Activated CD8-positive, alpha-beta memory T cell treated with anti-CD3 and anti-CD28 coated beads for 1 hour (primary cell): ENCODE data around the gene SNX10.
"Not testable (repeated sequence)": the region's sequence is repeated elsewhere in the genome, so short reads cannot be mapped to it uniquely, and the experiment has no call there.

Source experiments
- DNase-seq, 2 donors: peaks; one replicate each; pipeline ENCODE4 v3.0.0-alpha.2; 2020; ENCODE audit warnings: low read depth in 1 of 2; ENCODE audit errors: extremely low read depth in 1 of 2

The SNX10 gene

GRCh38 chr7:26291699-26292538, at the start of gene SNX10:
TSS of gene SNX10 (plus strand) at chr7:26291862. CDS start at chr7:26346443, 54,581 bp downstream.
- peak; percentile 32 to 56 for DNase-seq

- DNase-seq = no peak
These were observed 46.5 kb upstream of the SNX10 start for GRCh38 chr7:26245150-26245549.

GRCh38 chr7:26250239-26250638, 41.4 kb upstream of the SNX10 start:
- DNase-seq = no peak

GRCh38 chr7:26261866-26262265, 29.8 kb upstream of the SNX10 start:
- not testable (repeated sequence) for DNase-seq

GRCh38 chr7:26265065-26265464, 26.6 kb upstream of the SNX10 start:
- DNase-seq = no peak

- DNase-seq = no peak
These were observed 26.1 kb upstream of the SNX10 start for GRCh38 chr7:26265499-26266075.

- no peak for DNase-seq
These were observed 24.0 kb upstream of the SNX10 start for GRCh38 chr7:26267601-26268166.

GRCh38 chr7:26275213-26275612, 16.4 kb upstream of the SNX10 start:
- no peak for DNase-seq

GRCh38 chr7:26278770-26279169, 12.9 kb upstream of the SNX10 start:
- no peak for DNase-seq

GRCh38 chr7:26279405-26279804, 12.3 kb upstream of the SNX10 start:
- no peak for DNase-seq

- no peak for DNase-seq
These were observed 11.6 kb upstream of the SNX10 start for GRCh38 chr7:26280097-26280496.

- no peak for DNase-seq
These were observed 10.9 kb upstream of the SNX10 start for GRCh38 chr7:26280723-26281122.

GRCh38 chr7:26284477-26284876, 7.2 kb upstream of the SNX10 start:
- DNase-seq = no peak

GRCh38 chr7:26284995-26285632, 6.5 kb upstream of the SNX10 start:
- no peak for DNase-seq

GRCh38 chr7:26286157-26286556, 5.5 kb upstream of the SNX10 start:
- DNase-seq = no peak

GRCh38 chr7:26288126-26288525, 3.5 kb upstream of the SNX10 start:
- not testable (repeated sequence) for DNase-seq

- no peak for DNase-seq
These were observed 411 bp upstream of the SNX10 start for GRCh38 chr7:26291251-26291650.

- DNase-seq = no peak
These were observed 1.3 kb downstream of the SNX10 start for GRCh38 chr7:26292768-26293560.

GRCh38 chr7:26293569-26294308, 2.1 kb downstream of the SNX10 start:
- peak in 1 of 2 donors; percentile 25 for DNase-seq

- DNase-seq = no peak
These were observed 3.4 kb downstream of the SNX10 start for GRCh38 chr7:26295015-26295414.
